ENCODE data around the gene LGI4.

LGI4 gene

DNA sequence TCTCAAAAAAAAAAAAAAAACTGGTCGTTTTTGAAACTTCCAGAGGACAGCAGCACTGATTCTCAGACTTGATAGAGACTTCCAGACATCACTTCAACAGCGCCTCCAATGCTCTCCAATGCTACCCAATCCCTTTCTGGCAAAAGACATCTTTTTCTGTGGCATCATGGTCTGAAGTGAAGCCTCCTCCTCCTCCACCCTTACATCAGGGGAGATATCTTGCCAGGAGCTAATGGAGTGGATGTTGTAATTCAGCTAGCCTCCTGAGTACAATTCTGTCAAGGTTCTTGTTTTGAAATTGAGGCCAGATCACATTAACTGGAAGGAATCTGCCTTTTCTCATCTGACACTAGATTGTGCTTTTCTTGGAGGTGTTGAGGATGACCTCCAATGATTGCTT lies 43.8 kb upstream of the LGI4 start:
- peaks cover 3% of the 10 kb centered on the region for H3K9me3 ChIP-seq (ENCODE audit: control insufficient read depth, low read length)
- no peak overlapping the region for H4K91ac ChIP-seq (ENCODE audit: low read length)
- no peak overlapping the region for H2AK5ac ChIP-seq (ENCODE audit: low read length, severe bottlenecking)
- no peak overlapping the region for H3K18ac ChIP-seq (ENCODE audit: low read depth in 1 of 2, low read length in 2 of 2)
- H2BK120ac ChIP-seq (ENCODE audit: low read depth, low read length), result no peak overlapping the region
- no peak overlapping the region for H3K27ac ChIP-seq (ENCODE audit: low read length, poor library complexity, severe bottlenecking)
- peaks cover 1% of the 10 kb centered on the region for H3K4me1 ChIP-seq (ENCODE audit: control insufficient read depth, insufficient read depth, low read depth, low read length)
- H3K27me3 ChIP-seq (ENCODE audit: control insufficient read depth in 1 of 2, insufficient read depth in 1 of 2, low read length in 2 of 2), result no peaks in the 10 kb centered on the region
- no peak overlapping the region for H2BK12ac ChIP-seq (ENCODE audit: low read length in 2 of 2)
- H3K9ac ChIP-seq (ENCODE audit: low read length), result peak overlapping the region; percentile 42
- H3K4ac ChIP-seq (ENCODE audit: low read depth in 1 of 2, low read length in 2 of 2), result no peak overlapping the region
- no peak overlapping the region for H3K23ac ChIP-seq (ENCODE audit: low read length in 2 of 2)
- H2AFZ ChIP-seq (ENCODE audit: low read depth, low read length), result no peak overlapping the region
- H3K4me3 ChIP-seq (ENCODE audit: insufficient read depth in 1 of 2, low read depth in 1 of 2, low read length in 2 of 2), result no peak overlapping the region
- 48% methylated on average over 2 of the region's 2 CpGs for WGBS
- no peaks in the 10 kb centered on the region for H3K79me1 ChIP-seq (replicated peaks; ENCODE audit: low read length, poor library complexity, severe bottlenecking)
- H3K14ac ChIP-seq (ENCODE audit: low read length in 2 of 2), result no peak overlapping the region
- no peak overlapping the region for H4K8ac ChIP-seq (ENCODE audit: low read length)
- H2BK15ac ChIP-seq (ENCODE audit: low read depth, poor library complexity, severe bottlenecking), result no peak overlapping the region
- no peak overlapping the region for H2BK5ac ChIP-seq (ENCODE audit: low read depth, low read length, poor library complexity, severe bottlenecking)
- no peak for DNase-seq
- H3K36me3 ChIP-seq (ENCODE audit: control insufficient read depth in 1 of 2, insufficient read depth in 2 of 2, low read depth in 1 of 2, low read length in 2 of 2), result no peaks in the 10 kb centered on the region
- H3K4me2 ChIP-seq (ENCODE audit: low read length, poor library complexity, severe bottlenecking), result no peak overlapping the region

DNA sequence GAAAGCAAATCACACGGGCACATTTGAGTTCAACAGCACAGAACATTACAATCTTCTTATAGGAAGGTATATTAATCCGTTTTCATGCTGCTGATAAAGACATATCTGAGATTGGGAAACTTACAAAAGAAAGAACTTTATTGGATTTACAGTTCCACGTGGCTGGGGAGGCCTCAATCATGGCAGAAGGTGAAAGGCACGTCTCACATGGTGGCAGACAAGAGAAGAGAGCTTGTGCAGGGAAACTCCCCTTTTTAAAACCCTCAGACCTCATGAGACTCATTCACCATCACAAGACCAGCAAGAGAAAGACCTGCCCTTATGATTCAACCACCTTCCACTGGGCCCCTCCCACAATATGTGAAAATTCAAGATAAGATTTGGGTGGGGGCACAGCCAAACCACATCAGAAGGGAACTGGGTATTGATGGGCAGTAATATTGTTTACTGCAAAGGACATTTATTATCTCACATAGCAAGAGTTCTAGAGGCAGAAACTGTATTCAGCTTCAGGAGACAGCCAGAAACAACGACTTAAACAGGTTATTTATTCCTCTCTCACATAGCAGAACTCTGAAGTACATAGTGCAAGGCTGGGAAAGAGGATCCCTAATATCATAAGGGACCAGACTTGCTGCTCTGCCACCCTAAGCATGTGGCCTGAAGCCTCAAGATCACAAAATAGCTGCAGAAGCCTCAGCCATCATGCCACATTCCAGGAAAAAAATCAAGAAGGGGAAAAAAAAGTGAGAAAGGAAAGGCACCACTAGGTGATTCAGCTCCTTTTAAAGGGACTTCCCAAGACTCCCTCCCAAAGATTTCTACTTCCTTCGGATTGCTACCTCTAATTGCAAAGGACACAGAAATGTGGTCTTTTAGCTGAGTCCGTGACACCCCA lies 42.8 kb upstream of the LGI4 start:
- Histone ChIP-seq H2BK12ac (ENCODE audit: low read length in 2 of 2) (no peak overlapping the region), H3K27me3 (ENCODE audit: control insufficient read depth in 1 of 2, insufficient read depth in 1 of 2, low read length in 2 of 2) (no peaks in the 10 kb centered on the region)

DNA sequence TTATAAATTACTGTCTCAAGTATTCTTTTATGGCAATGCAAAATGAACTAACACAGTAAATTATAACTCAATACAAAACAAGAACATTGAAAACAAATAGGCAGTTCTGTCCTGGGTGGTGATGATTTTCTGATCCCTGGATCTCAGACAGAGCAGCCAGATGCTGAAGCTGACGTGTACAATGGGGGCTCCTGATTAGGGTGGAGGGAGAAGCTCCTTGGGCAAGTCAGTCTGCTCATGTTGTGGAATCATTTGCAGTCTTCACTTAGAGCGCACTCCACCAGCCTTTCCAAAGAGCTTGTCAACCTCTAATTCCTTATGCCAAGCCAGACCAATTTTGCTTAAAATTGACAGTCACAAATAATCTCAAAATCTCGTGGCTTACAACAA lies 41.3 kb upstream of the LGI4 start:
- no peak for DNase-seq
- 71% methylated on average over 3 of the region's 3 CpGs for WGBS
- Histone ChIP-seq H3K79me1 (replicated peaks; ENCODE audit: low read length, poor library complexity, severe bottlenecking) (no peaks in the 10 kb centered on the region), H3K4me2 (ENCODE audit: low read length, poor library complexity, severe bottlenecking) (no peak overlapping the region), H3K4ac (ENCODE audit: low read depth in 1 of 2, low read length in 2 of 2) (no peak overlapping the region), H3K4me1 (ENCODE audit: control insufficient read depth, insufficient read depth, low read depth, low read length) (peaks cover 1% of the 10 kb centered on the region), H3K9ac (ENCODE audit: low read length) (peak overlapping the region; percentile 58), H3K9me3 (ENCODE audit: control insufficient read depth, low read length) (peaks cover 3% of the 10 kb centered on the region), H2BK15ac (ENCODE audit: low read depth, poor library complexity, severe bottlenecking) (no peak overlapping the region), H4K91ac (ENCODE audit: low read length) (no peak overlapping the region), H3K27ac (ENCODE audit: low read length, poor library complexity, severe bottlenecking) (no peak overlapping the region), H4K8ac (ENCODE audit: low read length) (no peak overlapping the region), H2AFZ (ENCODE audit: low read depth, low read length) (no peak overlapping the region), H2AK5ac (ENCODE audit: low read length, severe bottlenecking) (no peak overlapping the region), H2BK12ac (ENCODE audit: low read length in 2 of 2) (no peak overlapping the region), H3K4me3 (ENCODE audit: insufficient read depth in 1 of 2, low read depth in 1 of 2, low read length in 2 of 2) (no peak overlapping the region), H3K27me3 (ENCODE audit: control insufficient read depth in 1 of 2, insufficient read depth in 1 of 2, low read length in 2 of 2) (no peaks in the 10 kb centered on the region), H3K36me3 (ENCODE audit: control insufficient read depth in 1 of 2, insufficient read depth in 2 of 2, low read depth in 1 of 2, low read length in 2 of 2) (peaks cover 3 to 7% of the 10 kb centered on the region in 2 experiments), H3K14ac (ENCODE audit: low read length in 2 of 2) (no peak overlapping the region), H3K18ac (ENCODE audit: low read depth in 1 of 2, low read length in 2 of 2) (no peak overlapping the region), H3K23ac (ENCODE audit: low read length in 2 of 2) (no peak overlapping the region), H2BK120ac (ENCODE audit: low read depth, low read length) (no peak overlapping the region), H2BK5ac (ENCODE audit: low read depth, low read length, poor library complexity, severe bottlenecking) (no peak overlapping the region)

More for the DNA sequence above, 42.8 kb upstream of the LGI4 start:
- 67% methylated on average over 4 of the region's 7 CpGs for WGBS
- DNase-seq, result no peak
- no peak overlapping the region for H3K4ac ChIP-seq (ENCODE audit: low read depth in 1 of 2, low read length in 2 of 2)
- H3K4me2 ChIP-seq (ENCODE audit: low read length, poor library complexity, severe bottlenecking), result no peak overlapping the region
- H3K36me3 ChIP-seq (ENCODE audit: control insufficient read depth in 1 of 2, insufficient read depth in 2 of 2, low read depth in 1 of 2, low read length in 2 of 2), result peaks cover 0 to 2% of the 10 kb centered on the region in 2 experiments
- no peak overlapping the region for H4K91ac ChIP-seq (ENCODE audit: low read length)
- H3K9ac ChIP-seq (ENCODE audit: low read length), result no peak overlapping the region
- no peak overlapping the region for H3K14ac ChIP-seq (ENCODE audit: low read length in 2 of 2)
- no peak overlapping the region for H3K18ac ChIP-seq (ENCODE audit: low read depth in 1 of 2, low read length in 2 of 2)
- peaks cover 1% of the 10 kb centered on the region for H3K4me1 ChIP-seq (ENCODE audit: control insufficient read depth, insufficient read depth, low read depth, low read length)
- H2BK5ac ChIP-seq (ENCODE audit: low read depth, low read length, poor library complexity, severe bottlenecking), result no peak overlapping the region
- H3K9me3 ChIP-seq (ENCODE audit: control insufficient read depth, low read length), result peaks cover 3% of the 10 kb centered on the region
- no peak overlapping the region for H3K4me3 ChIP-seq (ENCODE audit: insufficient read depth in 1 of 2, low read depth in 1 of 2, low read length in 2 of 2)
- H2BK15ac ChIP-seq (ENCODE audit: low read depth, poor library complexity, severe bottlenecking), result no peak overlapping the region
- H4K8ac ChIP-seq (ENCODE audit: low read length), result no peak overlapping the region
- H3K23ac ChIP-seq (ENCODE audit: low read length in 2 of 2), result no peak overlapping the region
- no peak overlapping the region for H2AFZ ChIP-seq (ENCODE audit: low read depth, low read length)
- no peak overlapping the region for H3K27ac ChIP-seq (ENCODE audit: low read length, poor library complexity, severe bottlenecking)
- H3K79me1 ChIP-seq (replicated peaks; ENCODE audit: low read length, poor library complexity, severe bottlenecking), result no peaks in the 10 kb centered on the region
- H2BK120ac ChIP-seq (ENCODE audit: low read depth, low read length), result no peak overlapping the region
- H2AK5ac ChIP-seq (ENCODE audit: low read length, severe bottlenecking), result no peak overlapping the region

DNA sequence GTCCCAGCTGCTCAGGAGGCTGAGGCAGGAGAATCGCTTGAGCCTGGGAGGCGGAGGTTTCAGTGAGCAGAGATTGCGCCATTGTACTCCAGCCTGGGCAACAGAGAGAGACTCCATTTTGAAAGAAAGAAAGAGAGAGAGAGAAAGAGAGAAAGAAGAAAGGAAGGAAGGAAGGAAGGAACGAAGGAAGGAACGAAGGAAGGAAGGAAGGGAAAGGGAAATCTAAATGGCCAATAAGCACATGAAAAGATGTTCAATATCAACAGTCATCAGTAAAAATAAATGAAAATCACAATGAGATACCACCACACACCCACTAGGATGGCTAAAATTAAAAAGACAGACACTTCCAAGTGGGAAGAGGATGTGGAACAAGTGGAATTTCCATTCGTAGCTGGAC lies 39.4 kb upstream of the LGI4 start:
- Histone ChIP-seq H2BK120ac (ENCODE audit: low read depth, low read length) (no peak overlapping the region), H2BK12ac (ENCODE audit: low read length in 2 of 2) (no peak overlapping the region), H2AK5ac (ENCODE audit: low read length, severe bottlenecking) (no peak overlapping the region), H3K9me3 (ENCODE audit: control insufficient read depth, low read length) (peaks cover 3% of the 10 kb centered on the region), H3K27ac (ENCODE audit: low read length, poor library complexity, severe bottlenecking) (no peak overlapping the region), H3K27me3 (ENCODE audit: control insufficient read depth in 1 of 2, insufficient read depth in 1 of 2, low read length in 2 of 2) (no peaks in the 10 kb centered on the region), H3K9ac (ENCODE audit: low read length) (no peak overlapping the region), H3K79me1 (replicated peaks; ENCODE audit: low read length, poor library complexity, severe bottlenecking) (no peaks in the 10 kb centered on the region), H3K4ac (ENCODE audit: low read depth in 1 of 2, low read length in 2 of 2) (no peak overlapping the region), H3K18ac (ENCODE audit: low read depth in 1 of 2, low read length in 2 of 2) (no peak overlapping the region), H2AFZ (ENCODE audit: low read depth, low read length) (no peak overlapping the region), H3K36me3 (ENCODE audit: control insufficient read depth in 1 of 2, insufficient read depth in 2 of 2, low read depth in 1 of 2, low read length in 2 of 2) (peaks cover 17 to 22% of the 10 kb centered on the region in 2 experiments), H3K4me2 (ENCODE audit: low read length, poor library complexity, severe bottlenecking) (no peak overlapping the region), H3K4me3 (ENCODE audit: insufficient read depth in 1 of 2, low read depth in 1 of 2, low read length in 2 of 2) (no peak overlapping the region), H3K4me1 (ENCODE audit: control insufficient read depth, insufficient read depth, low read depth, low read length) (peaks cover 1% of the 10 kb centered on the region), H3K14ac (ENCODE audit: low read length in 2 of 2) (no peak overlapping the region), H3K23ac (ENCODE audit: low read length in 2 of 2) (no peak overlapping the region), H2BK5ac (ENCODE audit: low read depth, low read length, poor library complexity, severe bottlenecking) (no peak overlapping the region), H2BK15ac (ENCODE audit: low read depth, poor library complexity, severe bottlenecking) (no peak overlapping the region), H4K8ac (ENCODE audit: low read length) (no peak overlapping the region), H4K91ac (ENCODE audit: low read length) (no peak overlapping the region)
- 87% methylated on average over 4 of the region's 6 CpGs for WGBS
- DNase-seq, result no peak
